Right lobe of liver (tissue), 6 donors: ENCODE results near the gene KLHL40. TPM values are rescaled to one million over a fixed set of nuclear protein-coding genes. Genes with fewer than 3 reads are reported as not detected.
"Not testable (repeated sequence)": the region's sequence is repeated elsewhere in the genome, so short reads cannot be mapped to it uniquely, and the experiment has no call there.

ENCODE experiments used
- ATAC-seq, 4 donors: fragments of 200-7000 bp; cut with Tn5 transposase; one replicate each; pipeline ENCODE4 v1.9.1; 2020; ENCODE audit warnings: mild to moderate bottlenecking in 4 of 4, moderate library complexity in 4 of 4
- DNase-seq, 3 donors: peaks; one replicate each; pipeline ENCODE4 v3.0.0-alpha.2; 2020
- H3K27ac ChIP-seq, 3 donors: fragments of 200-600 bp; one replicate each; pipeline ENCODE4 v1.8.0; 2022
- H3K27me3 ChIP-seq, 2 donors: fragments of 200-600 bp; one replicate each; pipeline ENCODE4 v1.8.0; 2022
- H3K36me3 ChIP-seq, 4 donors: fragments of 200-600 bp; sonication (generic) in 1 of 4; one replicate each; pipeline versions ENCODE4 v1.5.1 to v1.8.0; 2017 to 2022; ENCODE audit warnings: control low read depth in 1 of 4
- H3K4me1 ChIP-seq, 4 donors: fragments of 200-600 bp; sonication (generic) in 1 of 4; one replicate each; pipeline versions ENCODE4 v1.5.1 to v1.8.0; 2017 to 2022; ENCODE audit warnings: control low read depth in 1 of 4
- H3K4me3 ChIP-seq, 3 donors: fragments of 200-600 bp; one replicate each; pipeline ENCODE4 v1.8.0; 2022
- H3K9me3 ChIP-seq, 4 donors: fragments of 200-600 bp; sonication (generic) in 1 of 4; one replicate each; pipeline versions ENCODE4 v1.5.1 to v1.8.0; 2017 to 2022; ENCODE audit warnings: control low read depth in 1 of 4
- CTCF ChIP-seq, 4 donors: fragments of 200-600 bp in 3 of 4; fragments of 450-650 bp in 1 of 4; IDR thresholded peaks; one replicate each; pipeline versions ENCODE4 v1.5.1 to v1.8.0; 2016 to 2022; ENCODE audit warnings: antibody characterized with exemption in 4 of 4, mild to moderate bottlenecking in 2 of 4
- POLR2A ChIP-seq: fragments of 450-650 bp; IDR thresholded peaks from one replicate; pipeline ENCODE4 v1.6.1; 2017; ENCODE audit warnings: antibody characterized with exemption, mild to moderate bottlenecking
- WGBS: methylation state at CpG from one replicate; pipeline ENCODE4 v1.1.6; 2018; ENCODE audit warnings: low coverage, low lambda C conversion rate; ENCODE audit not compliant: insufficient coverage; ENCODE audit errors: missing lambda C conversion rate; 5-methylcytosine and 5-hydroxymethylcytosine counted together
- intact Hi-C, 2 donors: fragments of 100-400 bp; cut with DNase I; formaldehyde crosslinking; loops; one replicate each; pipeline versions ENCODE4 v1.11.2 to v1.14.1; 2022
- total RNA-seq, 6 experiments: library from RNA; depleted of rRNA in 2 of 6; stranded (reverse); fragments of >200 nt in 2 of 6; fragmentation: NEBNext Ultra II Directional in 3 of 6; extraction: Animal tissue kit (Norgen Biotek cat#: 25700) in 3 of 6; gene quantifications; one replicate each; pipeline versions ENCODE4 v1.1.0 to v1.2.4, GENCODE V29; 2016 to 2023
- donor health status: DM: no; HTN: yes; CAD: no.
- donor health status: DM: no; HTN: no; CAD: no.
- donor health status: DM: no; HTN: no; CAD: no.
- donor health status: DM: no; HTN: yes; CAD: no.
- donor health status: DM: no; HTN: yes; CAD: no.

Gene KLHL40
- total RNA-seq, 6 experiments from 2014 or later = 0.19 to 0.68 TPM; not detected in 4

DNA sequence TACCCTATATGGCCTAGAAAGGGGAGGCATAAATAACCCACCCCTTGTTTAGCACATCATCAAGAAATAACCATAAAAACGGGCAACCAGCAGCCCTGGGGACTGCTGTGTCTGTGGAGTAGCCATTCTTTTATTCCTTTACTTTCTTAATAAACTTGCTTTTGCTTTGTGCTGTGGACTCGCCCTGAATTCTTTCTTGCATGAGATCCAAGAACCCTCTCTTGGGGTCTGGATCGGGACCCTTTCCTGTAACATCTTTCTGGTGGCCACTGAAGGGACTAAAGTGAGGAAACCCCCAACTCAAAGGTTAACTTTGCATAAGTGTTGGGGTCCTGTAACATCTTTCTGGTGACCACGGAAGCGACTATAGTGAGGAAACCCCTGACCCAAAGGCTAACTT is 33.0 kb downstream of the KLHL40 start:
- no peaks in the 10 kb centered on the region for H3K27me3 ChIP-seq
- no peak overlapping the region for H3K4me3 ChIP-seq
- no peaks in the 10 kb centered on the region for H3K36me3 ChIP-seq
- ATAC-seq (no peak), DNase-seq (no peak)
- H3K4me1 ChIP-seq = peaks cover 0 to 4% (median 0%) of the 10 kb centered on the region in 4 donors
- intact Hi-C loops = no loop called here
- no peak overlapping the region for H3K27ac ChIP-seq
- no peak for TF ChIP-seq POLR2A
- no peak for TF ChIP-seq CTCF (IDR thresholded peaks at IDR 0.05)
- no peaks in the 10 kb centered on the region for H3K9me3 ChIP-seq
- 68% methylated on average over 5 of the region's 5 CpGs for WGBS

- WGBS = 78% methylated on average over 3 of the region's 6 CpGs
- no peak for ATAC-seq
- intact Hi-C loops = no loop called here
These were observed 33.7 kb downstream of the KLHL40 start for GRCh38 chr3:42719002-42719401.

DNA sequence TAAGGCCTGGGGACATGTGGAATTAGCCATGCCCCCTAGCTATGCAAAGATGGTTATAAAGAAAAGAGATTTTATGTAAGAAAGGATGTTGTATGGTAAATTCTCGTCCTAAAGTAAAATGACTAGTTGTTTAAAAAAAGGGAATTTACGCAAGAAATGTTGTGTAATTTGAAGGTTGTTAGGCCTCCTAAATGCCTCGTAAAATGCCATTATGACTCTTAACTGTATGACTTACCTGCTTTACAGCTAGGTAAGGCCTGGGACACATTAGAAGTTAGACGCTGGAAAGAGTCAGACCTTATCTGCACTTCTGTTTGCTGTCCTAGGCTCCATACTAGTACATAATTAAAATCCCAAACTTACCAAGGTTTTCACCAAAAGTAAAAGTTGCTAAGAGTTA is 34.8 kb downstream of the KLHL40 start:
- no peaks in the 10 kb centered on the region for H3K27me3 ChIP-seq
- peaks cover 0 to 4% (median 0%) of the 10 kb centered on the region in 4 donors for H3K4me1 ChIP-seq
- intact Hi-C loops = no loop called here
- no peak overlapping the region for H3K27ac ChIP-seq
- 59% methylated on average over 4 of the region's 4 CpGs for WGBS
- TF ChIP-seq CTCF (IDR thresholded peaks at IDR 0.05) = no peak
- no peak for TF ChIP-seq POLR2A
- H3K9me3 ChIP-seq = no peaks in the 10 kb centered on the region
- no peaks in the 10 kb centered on the region for H3K36me3 ChIP-seq
- ATAC-seq (no peak), DNase-seq (no peak)
- H3K4me3 ChIP-seq = no peak overlapping the region

More at GRCh38 chr3:42719002-42719401, 33.7 kb downstream of the KLHL40 start:
- Histone ChIP-seq H3K36me3 (no peaks in the 10 kb centered on the region), H3K4me1 (peaks cover 0 to 4% (median 0%) of the 10 kb centered on the region in 4 donors), H3K9me3 (no peaks in the 10 kb centered on the region), H3K27ac (no peak overlapping the region), H3K4me3 (no peak overlapping the region), H3K27me3 (no peaks in the 10 kb centered on the region)
- DNase-seq = no peak
- TF ChIP-seq POLR2A = no peak
- no peak for TF ChIP-seq CTCF (IDR thresholded peaks at IDR 0.05)

DNA sequence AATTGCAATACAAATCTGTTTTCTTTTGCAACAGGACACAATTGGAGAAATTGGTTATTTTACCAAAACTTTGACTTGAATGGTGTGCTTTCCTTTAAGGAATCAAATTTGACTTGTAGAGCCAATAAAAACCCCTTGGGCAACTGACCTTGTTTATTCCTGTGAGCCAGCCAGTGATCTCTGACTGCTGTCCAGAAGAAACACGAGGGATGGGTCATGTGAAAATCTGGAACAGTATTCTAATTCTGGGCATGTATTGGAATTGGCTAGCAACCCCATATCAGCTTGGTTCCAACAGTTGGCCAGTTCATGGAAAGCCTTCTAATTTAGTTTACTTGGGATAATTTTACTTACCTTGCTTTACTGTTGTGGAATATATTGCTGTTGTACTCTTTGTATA is 36.4 kb downstream of the KLHL40 start:
- H3K27me3 ChIP-seq = no peaks in the 10 kb centered on the region
- DNase-seq (no peak), ATAC-seq (peak in 1 of 4 donors; percentile 60)
- intact Hi-C loops = no loop called here
- WGBS = 20% methylated on average over 1 of the region's 1 CpG
- H3K4me3 ChIP-seq = no peak overlapping the region
- no peak overlapping the region for H3K27ac ChIP-seq
- no peaks in the 10 kb centered on the region for H3K36me3 ChIP-seq
- H3K4me1 ChIP-seq = peaks cover 0 to 4% (median 0%) of the 10 kb centered on the region in 4 donors
- TF ChIP-seq POLR2A (no peak), CTCF (IDR thresholded peaks at IDR 0.05) (no peak)
- no peaks in the 10 kb centered on the region for H3K9me3 ChIP-seq

- H3K36me3 ChIP-seq, H3K4me3 ChIP-seq, H3K27ac ChIP-seq, ATAC-seq, H3K4me1 ChIP-seq, H3K9me3 ChIP-seq, DNase-seq, H3K27me3 ChIP-seq, intact Hi-C loops: not testable (repeated sequence)
- WGBS = 69% methylated on average over 2 of the region's 3 CpGs
These were observed 37.1 kb downstream of the KLHL40 start for GRCh38 chr3:42722442-42722841.
